SK-N-DZ (cell line): Measurements from ENCODE around the gene HAGHL.

Source experiments
- DNase-seq: peaks from one replicate; pipeline ENCODE4 v3.0.0-alpha.2; 2015; ENCODE audit warnings: low spot score

Gene HAGHL

DNA sequence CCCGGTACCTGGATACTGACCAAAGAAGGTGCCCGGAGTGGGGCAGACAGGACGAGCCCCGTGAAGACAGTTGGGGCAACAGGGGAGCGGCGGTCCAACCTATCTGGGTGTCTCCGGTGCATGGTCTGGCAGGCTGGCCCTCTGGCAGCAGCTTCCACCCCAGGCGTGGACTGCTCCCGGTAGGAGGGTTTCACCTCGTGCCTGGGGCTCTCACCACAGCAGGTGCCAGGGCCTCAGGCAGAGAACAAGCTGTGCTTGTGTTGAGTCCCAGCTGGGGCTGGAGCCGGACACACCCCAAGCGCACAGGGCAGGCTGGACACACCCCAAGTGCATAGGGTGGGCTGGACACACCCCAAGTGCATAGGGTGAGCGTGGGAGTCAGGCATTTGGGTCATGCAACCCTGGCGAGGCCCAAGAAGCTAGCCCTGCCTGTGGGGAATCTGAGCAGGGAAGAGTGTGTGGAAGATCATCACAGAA, 19.8 kb upstream of the HAGHL start:
- no peak for DNase-seq

DNA sequence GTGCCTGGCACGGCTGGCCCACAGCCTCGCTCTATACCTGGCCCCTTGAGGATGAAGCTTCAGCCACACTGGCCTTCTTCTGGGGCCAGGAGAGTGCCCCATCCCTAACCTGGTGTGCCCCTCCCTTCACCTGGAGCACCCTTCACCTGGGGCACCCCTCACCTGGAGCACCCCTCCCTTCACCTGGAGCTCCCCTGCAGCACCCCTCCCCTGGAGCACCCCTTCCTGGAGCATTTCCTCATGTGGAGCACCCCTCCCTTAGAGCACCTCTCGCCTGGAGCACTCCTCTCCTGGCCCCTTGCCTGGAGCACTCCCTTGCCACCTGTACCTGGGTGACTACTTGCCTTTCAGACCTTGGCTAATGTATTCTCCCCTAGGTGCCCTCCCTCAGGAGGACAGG, 18.9 kb upstream of the HAGHL start:
- no peak for DNase-seq

DNA sequence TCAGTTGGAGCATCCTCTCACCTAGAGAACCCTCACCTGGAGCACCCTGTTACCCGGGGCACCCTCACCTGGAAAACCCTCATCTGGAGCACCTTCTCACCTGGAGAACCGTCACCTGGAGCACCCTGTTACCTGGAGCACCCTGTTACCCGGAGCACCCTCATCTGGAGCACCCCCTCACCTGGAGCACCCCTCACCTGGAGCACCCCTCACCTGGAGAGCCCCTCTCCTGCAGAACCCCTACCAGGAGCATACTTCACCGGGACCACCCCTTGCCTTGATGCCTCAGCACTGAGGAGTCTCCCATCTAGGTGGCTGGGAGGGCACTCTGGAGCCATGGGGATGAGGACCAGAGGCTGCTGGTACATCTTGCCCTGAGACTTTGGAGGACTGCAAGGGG, 17.9 kb upstream of the HAGHL start:
- DNase-seq: no peak

DNA sequence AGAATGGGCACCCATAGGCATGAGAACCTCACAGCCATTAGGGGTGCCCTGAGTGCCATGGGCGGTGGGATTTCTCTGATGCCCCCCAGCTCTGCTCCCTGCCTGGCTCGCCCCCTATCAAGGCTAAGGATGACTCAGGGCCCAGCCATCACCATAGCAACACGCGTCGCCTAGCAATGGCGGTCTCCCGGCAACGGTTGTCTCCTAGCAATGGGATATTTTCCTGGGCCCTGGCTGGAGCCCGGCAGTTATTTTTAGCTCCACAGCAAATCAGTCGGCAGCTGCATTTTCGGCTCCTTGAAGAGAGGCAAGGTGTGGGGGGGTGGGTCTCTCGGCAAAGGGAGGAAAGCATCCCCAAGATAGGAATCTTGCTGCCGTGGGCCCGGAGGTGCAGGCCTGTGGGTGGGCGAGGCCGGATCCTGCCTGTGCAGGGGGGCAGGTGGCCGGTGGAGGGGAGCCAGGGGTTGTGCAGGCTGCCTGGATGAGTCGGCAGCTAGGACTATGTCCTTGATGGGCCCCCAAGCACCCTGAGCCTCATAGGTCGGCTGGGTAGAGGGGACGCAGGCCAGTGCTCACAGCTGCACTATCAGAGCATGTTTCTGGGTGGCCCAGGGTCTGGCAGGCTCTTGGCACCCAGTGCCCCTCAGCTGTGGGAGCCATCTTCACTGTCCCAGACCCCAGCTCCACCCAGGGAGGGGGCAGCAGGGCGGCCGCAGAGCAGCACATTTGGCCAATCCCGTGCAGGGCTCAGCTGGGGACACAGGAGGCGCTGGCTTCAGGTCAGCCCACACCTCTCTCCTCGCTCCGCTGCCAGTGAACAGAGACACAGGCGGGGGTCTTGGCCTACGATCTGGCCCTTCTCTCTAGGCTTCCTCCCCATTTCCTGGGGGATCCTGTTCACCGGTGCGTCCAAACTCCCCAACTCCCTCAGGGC, 17.1 kb upstream of the HAGHL start:
- DNase-seq: peak; percentile 93

DNA sequence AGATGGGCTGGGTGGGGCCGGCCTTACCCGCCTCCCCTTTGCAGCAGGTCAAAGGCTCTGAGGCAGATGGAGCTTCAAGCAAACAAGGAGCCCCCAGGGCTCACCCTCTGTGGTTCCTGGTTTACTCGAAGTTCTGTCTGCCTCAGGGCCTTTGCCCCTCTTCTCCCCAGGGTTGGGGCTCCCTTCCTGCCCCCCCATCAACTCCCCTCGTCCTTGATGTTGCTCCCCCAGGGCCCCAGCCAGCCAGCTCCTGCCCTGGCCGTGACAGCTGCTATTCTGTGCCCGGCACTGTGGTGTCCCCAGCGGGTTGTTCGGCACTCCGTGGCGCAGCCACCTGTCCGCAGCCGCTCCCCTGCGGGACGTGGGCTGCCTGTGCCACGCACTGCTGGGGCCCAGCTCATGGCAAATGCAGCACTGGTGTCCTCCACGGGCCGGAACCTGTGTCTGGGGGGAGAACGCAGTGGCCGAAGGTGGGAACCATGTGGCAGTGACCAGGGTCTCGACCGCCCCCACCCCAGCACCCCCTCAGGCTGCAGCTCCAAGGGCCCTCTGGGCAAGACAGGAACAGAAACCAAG, 16.3 kb upstream of the HAGHL start:
- no peak for DNase-seq

DNA sequence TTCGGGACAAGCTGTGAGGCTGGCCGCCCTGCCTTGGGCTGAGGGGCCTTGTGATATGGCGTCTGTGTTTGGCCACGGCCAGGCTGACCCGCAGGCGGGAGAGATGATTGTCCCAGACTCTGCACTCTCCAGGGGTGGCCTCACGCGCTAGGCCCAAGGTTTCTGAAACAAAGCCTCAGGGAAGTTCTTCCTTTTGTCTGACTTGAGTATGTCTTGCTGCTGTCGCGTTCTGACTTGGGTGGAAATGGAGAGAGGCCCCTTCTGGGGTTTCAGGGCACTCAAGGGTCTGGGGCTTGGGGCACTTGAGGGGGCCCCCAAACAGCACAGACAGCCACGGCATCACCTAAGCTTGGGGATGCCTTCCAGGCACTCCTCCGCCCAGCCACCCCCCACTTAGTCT, 15.8 kb upstream of the HAGHL start:
- no peak for DNase-seq

DNA sequence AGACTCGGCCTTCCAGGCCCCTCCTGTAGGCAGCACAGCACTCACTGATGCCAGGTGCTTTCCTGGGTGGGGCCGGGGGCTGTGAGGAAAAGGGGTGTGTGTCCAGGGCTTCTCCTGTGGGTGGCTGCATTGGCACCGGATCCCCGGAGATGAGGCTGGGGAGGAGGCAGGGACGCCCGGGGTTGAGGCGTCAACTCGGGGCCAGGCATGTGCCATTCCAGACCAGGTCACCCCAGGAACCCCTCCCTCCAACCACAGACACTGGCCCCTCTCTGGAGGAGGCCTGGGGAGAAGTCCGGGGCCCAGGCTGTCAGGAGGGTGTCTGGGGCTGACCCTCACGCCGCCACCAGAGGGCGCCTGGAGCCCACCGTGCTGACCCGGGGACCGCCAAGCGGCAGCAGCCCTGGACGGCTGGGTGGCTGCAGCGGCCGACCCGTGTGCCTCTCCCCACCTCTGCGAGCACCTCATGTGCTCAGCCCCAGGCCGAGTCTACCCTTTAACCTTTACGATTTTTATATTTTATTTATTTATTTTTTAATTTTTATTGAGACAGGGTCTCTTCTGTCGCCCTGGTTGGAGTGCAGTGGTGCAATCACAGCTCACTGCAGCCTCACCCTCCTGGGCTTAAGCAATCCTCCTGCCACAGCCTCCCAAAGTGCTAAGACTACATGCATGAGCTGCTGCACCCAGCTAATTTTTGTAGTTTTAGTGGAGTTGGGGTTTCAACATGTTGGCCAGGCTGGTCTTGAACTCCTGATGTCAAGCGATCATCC, 15.2 kb upstream of the HAGHL start:
- peak; percentile 80 for DNase-seq

DNA sequence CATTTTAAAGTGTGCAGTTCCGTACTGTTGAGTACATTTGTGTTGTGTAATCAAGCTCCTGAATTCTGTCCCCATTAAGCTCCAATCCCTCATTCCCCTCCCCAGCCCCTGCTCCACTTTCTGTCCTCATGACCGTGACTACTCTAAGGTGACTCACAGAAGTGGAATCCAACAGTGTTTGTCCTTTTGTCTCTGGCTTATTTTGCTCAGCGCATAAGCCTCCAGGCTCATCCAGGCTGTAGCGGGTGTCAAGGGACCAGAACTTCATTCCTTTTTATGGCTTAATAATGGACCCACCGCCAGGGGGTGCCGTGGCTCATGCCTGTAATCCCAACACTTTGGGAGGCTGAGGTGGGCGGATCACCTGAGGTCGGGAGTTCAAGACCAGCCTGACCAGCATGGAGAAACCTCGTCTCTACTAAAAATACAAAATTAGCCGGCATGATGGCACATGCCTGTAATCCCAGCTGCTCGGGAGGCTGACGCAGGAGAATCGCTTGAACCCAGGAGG, 14.1 kb upstream of the HAGHL start:
- DNase-seq: peak; percentile 70

DNA sequence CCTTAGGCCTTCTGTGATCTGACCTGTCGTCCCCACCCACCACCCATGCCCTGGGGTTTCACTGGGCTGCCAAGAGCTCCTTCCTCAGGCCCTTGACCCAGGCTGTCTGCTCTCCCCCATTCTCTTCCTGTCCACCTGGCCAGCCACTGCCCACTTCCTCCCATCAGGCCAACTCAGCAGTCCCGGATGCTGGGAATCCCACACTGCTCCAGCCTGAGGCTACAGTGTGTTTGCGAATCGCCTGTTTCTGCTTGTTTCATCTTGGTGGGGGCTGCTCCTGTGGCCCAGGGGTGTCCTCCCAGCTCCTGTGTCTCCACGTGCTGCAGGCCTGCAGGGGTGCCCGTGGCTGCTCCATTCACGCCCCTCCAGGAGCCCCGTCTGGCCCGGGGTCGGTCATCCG, 12.8 kb upstream of the HAGHL start:
- no peak for DNase-seq

DNA sequence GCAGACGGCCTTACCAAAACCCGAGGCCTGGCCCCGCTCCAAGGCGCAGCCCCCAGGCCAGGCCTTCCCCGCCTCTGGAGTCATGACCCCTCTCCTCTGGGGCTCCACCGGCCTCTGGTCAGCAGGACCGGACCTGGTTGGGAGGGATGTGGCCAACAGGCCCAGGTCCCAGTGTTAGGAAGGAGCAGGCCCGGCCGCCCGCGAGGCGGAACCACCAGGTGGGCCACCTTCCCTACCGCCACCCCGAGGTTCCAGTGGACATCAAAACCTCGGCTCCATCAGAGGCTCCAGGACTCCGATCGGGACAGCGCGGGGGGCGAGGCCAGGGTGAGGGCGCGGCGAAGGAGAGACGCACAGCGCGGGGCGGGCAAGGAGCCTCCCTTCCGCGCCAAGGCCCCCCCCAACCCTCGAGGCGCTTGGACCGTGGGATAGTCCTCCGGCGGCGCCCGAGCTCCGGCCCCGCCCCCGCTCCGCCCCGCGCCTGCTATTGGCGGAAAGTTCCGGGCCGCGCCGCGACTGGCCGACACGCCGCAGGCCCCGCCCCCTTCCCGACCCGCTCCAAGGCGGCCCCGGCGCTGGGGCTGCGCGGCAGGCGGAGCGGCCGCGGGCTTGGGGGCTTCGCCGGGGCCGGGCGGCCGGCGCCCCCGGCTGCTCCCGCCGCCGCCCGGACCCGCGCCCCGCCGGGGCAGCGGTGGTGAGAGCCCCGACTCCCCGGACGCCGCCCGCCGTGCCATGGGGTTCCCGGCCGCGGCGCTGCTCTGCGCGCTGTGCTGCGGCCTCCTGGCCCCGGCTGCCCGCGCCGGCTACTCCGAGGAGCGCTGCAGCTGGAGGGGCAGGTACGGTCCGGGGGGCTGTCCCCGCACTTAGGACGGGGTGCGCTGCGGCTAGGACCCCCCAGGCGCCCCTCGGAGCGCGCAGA, 12.1 kb upstream of the HAGHL start, which contains the start of gene METRN:
Gene METRN (plus strand): TSS at position 561 of the 919 bp plus-strand sequence. CDS start 172 bp downstream, at position 733.
- DNase-seq: peak; percentile 82

DNA sequence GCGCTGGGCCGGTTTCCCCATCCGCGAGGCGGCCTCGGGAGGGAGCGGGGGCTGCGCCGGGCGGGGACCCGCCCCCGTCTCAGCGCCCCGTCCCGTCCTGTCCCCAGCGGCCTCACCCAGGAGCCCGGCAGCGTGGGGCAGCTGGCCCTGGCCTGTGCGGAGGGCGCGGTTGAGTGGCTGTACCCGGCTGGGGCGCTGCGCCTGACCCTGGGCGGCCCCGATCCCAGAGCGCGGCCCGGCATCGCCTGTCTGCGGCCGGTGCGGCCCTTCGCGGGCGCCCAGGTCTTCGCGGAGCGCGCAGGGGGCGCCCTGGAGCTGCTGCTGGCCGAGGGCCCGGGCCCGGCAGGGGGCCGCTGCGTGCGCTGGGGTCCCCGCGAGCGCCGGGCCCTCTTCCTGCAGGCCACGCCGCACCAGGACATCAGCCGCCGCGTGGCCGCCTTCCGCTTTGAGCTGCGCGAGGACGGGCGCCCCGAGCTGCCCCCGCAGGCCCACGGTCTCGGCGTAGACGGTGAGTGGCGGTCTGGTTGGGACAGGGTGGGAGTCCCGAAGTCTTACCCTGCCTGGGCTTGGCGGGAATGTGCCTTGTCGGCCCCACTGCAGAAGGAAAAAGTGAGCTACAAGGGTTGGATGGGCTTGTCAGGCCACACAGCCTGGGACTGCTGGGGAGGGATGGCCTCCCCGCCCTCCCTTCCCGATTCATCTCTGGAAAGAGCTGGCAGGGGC, 11.3 kb upstream of the HAGHL start:
- DNase-seq: no peak

DNA sequence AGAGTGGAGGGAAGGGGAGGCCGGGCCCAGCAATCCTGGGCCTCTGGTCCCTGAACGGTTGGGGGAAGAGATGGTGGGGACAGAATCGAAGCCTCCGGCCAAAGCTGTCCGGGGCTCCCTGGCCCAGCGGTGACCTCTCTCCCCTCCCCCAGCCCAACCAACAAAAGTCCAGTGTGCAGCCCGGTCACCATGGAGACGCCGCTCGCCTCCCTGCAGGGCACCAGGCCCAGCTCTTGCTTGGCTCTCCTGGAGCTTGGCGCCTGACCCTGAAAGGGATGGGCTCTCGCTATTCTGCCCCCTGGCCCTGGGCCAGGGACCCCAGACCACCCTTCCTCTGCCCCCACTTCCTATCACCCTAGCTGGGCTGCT, 10.7 kb upstream of the HAGHL start:
- DNase-seq: no peak

DNA sequence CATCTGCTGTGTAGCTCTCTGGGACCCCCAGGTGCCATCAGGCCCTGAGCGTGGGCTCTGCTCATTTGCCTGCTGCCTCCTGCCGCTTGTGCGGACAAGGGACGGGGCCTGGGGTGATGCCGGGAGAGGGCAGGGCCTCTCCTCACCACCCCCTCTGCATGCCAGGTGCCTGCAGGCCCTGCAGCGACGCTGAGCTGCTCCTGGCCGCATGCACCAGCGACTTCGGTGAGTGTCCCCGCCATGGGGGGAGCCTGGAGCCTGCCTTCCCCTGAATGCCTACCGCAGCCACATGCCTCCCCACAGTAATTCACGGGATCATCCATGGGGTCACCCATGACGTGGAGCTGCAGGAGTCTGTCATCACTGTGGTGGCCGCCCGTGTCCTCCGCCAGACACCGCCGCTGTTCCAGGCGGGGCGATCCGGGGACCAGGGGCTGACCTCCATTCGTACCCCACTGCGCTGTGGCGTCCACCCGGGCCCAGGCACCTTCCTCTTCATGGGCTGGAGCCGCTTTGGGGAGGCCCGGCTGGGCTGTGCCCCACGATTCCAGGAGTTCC, 10.1 kb upstream of the HAGHL start:
- no peak for DNase-seq

DNA sequence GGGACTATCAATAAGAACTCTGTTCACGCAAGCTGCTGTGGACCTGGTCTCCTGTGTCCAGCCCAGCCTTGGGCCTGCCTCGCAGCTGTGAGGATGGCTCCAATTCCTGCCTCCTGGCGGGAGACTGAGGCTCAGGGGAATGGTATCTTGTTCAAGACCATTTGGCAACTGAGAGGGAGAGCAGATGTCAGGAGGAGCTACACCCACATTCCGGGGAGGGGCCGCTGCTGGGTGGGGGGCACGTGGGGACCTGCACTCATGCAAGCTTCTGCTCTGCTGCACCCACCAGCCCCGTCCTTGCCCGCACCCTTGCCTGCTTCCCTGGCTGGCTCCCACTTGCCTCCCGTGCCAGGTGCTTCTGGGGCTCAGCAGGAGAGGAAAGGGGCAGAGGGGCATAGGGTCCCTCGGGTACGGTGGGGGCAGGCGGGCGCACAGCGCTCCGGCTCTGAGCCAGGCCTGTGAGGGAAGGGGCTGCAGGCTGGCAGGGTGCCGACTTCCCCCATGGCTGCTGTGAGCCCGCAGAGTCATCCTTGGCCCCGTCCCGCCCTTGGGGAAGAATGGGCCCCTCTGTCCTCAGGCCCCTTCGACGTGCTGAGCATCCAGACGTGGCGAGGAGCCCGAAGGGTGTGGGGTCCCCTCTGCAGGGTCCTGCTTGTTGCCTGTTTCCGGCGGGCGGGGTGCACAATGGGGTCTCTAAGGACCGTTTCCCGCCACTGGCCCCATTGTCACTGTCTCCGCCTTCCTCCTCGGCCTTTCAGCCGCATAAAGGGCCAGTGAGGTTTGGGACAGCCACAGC, 9.3 kb upstream of the HAGHL start:
- no peak for DNase-seq

DNA sequence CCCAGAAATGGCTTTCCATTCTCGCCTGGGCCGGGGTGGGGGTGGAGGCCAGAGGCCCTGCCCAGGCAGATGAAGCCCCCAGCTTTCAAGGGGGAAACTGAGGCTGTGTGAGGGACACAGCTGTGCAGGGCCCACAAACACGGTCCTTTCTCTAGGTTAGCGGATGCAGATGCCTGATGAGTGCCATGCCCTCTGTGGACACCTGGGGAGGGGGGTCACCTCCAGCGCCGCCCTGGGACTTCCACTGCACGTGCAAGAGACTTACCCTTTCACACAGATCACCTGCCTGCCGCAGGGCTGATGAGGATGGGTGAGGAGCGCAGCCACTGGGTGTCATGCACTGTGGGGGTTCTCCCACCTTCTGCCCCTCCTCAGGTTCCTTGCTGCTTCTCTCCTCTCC, 8.5 kb upstream of the HAGHL start:
- no peak for DNase-seq

DNA sequence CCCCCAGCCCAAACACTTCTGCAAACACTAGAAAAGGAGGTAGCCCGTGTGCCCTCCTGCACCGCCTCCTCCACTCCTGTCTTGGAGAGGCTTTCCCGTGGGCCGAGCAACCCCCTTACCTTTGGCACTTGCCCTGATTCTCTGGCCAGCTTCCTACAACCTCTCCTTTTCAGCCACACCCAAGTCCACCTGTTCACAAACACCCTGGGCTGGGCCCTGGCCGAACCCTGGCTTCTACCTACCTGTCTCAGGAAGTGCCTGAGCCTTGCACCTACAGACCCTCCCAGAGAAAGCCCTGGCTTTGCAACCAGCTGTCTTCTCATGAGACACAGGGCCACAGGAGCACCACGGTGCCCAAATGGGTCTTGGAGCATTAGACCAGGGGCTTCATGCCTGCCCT, 8.0 kb upstream of the HAGHL start:
- no peak for DNase-seq

DNA sequence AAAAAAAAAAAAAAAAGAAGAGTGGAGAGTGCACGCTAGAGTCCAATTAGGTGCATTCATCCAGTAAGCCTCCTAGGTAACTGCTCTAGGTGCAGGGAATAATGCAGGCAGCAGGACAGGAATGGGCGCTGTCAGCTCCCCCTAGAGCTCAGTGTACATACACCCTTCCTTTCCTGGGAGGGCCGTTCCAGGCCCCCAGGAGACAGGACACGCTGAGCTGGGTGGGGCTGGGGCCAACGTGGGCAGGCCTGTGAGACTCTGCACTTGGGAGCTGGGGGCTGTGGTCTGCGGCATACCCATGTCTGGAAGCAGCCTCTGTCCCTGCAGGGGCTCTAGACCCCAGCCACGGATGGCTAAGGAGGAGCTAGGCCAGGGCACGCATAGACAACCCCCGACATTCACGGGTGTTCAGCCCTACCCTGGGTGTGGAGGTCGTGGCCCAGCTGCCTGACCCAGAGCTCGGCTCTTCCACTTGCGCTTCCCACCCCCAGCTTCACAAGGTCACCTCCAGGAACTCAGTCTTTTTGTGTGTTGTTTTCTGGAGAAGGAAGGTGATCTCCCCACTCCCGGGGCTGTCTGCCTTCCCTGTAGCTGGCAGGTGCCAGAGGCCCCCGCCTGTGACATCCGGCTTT, 7.0 kb upstream of the HAGHL start:
- peak; percentile 78 for DNase-seq

DNA sequence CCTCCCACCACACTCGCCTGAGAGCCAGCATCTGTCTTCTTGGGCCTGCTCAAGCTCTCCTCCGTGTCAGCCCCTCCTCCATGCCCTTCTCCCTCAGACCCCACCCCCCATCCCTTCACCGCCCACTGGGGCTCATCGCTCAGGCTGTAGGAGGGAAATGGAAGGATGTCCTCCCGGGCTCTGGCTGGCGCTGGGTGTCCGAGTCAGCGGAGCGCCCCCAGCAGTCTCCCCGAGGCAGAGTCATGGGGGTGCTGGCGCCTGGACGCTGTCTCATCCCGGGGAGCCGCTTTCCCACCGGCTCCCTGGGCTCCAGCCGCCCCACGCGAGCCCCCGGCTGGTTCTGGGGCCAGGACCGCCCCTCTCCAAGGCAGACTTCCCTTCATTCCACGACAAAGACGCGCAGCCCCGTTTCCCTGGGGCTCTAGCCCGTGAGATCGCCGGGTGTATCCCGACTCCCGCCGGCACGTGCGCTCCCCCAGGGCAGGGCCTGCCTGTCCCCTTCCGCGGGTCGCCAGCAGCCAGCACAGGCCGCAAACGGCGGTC, 6.4 kb upstream of the HAGHL start:
- DNase-seq: peak; percentile 92
